ENCODE data around the gene CPT2.

The CPT2 gene

DNA sequence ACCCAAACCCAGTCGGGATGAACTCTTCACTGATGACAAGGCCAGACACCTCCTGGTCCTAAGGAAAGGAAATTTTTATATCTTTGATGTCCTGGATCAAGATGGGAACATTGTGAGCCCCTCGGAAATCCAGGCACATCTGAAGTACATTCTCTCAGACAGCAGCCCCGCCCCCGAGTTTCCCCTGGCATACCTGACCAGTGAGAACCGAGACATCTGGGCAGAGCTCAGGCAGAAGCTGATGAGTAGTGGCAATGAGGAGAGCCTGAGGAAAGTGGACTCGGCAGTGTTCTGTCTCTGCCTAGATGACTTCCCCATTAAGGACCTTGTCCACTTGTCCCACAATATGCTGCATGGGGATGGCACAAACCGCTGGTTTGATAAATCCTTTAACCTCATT, 13.7 kb downstream of the CPT2 start:
- in situ Hi-C loops (cut with HindIII; ENCODE audit: low sequenced_read_pairs): no loop called here

- in situ Hi-C loops (cut with HindIII; ENCODE audit: low sequenced_read_pairs): no loop called here
These were observed 14.3 kb downstream of the CPT2 start for GRCh38 chr1:53210954-53211353.

- in situ Hi-C loops (cut with HindIII; ENCODE audit: low sequenced_read_pairs): no loop called here
These were observed 17.8 kb downstream of the CPT2 start for GRCh38 chr1:53214376-53214940.

DNA sequence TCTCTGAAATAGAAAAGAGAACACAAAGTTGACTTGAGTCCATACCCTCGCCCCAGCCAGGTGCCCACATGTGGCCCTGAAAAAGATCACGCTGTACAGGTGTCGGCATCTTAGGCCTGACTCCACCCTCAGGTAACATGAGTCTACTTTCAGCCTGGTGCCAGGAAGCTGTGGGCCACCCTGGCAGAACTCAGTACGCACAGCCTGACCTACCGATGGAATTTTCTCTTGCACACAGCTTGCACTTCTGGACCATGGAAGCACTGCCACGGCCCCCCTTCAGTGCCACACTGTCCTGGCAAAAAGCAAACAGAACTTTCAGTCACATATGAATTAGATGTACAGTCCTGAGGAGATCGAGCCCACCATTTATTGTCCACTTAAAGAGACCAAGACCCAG, 21.6 kb downstream of the CPT2 start:
- in situ Hi-C loops (cut with HindIII; ENCODE audit: low sequenced_read_pairs): no loop called here

GRCh38 chr1:53219711-53220110, 23.1 kb downstream of the CPT2 start:
- in situ Hi-C loops (cut with HindIII; ENCODE audit: low sequenced_read_pairs): no loop called here

DNA sequence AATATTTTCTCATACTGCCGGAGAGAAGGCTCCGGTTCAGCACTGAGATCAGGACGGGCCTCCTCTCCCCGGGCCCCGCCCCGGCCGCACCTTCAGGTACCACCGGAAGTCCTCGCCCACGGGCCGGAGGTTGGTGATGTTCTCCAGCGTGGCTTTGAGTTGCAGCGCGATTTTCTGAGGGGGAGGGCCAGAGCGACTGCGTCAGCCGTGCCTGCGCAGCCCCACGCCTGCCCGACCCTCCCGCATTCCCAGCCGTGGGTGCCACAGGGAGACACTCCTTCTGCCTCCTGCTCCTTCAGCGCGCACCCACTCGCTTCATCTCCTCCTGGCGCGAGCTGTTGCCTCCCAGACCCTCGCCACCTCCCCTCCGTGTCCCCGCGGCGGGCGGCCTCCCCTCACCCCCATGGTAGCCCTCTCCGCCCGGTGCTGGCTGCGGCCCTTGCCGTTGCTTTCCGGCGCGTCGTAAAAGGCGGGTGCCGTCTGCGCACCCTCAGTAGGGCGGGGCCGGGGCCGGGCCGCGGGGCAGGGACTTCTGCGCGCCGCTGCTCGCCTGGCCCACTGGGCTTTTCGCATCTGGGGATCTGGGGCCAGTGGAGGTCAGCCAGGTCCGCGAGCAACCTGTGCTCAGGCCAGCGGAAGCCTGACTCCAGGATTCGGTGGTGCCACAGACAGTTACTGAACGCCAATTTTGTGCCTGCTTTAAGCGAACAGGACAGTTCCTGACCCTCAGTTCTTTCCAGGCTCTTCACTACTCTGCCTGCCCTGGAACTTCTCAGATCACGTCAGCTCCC, 23.7 kb downstream of the CPT2 start, which contains the start of gene CZIB:
Gene CZIB, minus strand, starts transcription at position 464 of the 791 bp plus-strand sequence. Its CDS starts 59 bp downstream, at position 405.
- in situ Hi-C loops (cut with HindIII; ENCODE audit: low sequenced_read_pairs): no loop called here

- in situ Hi-C loops (cut with HindIII; ENCODE audit: low sequenced_read_pairs): no loop called here
These were observed 24.3 kb downstream of the CPT2 start for GRCh38 chr1:53220962-53221286.

GRCh38 chr1:53237638-53238037, 41.0 kb downstream of the CPT2 start:
- in situ Hi-C loops (cut with HindIII; ENCODE audit: low sequenced_read_pairs): no loop called here

GRCh38 chr1:53238197-53239155, 41.9 kb downstream of the CPT2 start, which contains the start of gene MAGOH:
MAGOH (minus strand) TSS chr1:53238518; CDS start chr1:53238448, 70 bp downstream.
- in situ Hi-C loops (cut with HindIII; ENCODE audit: low sequenced_read_pairs): no loop called here

DNA sequence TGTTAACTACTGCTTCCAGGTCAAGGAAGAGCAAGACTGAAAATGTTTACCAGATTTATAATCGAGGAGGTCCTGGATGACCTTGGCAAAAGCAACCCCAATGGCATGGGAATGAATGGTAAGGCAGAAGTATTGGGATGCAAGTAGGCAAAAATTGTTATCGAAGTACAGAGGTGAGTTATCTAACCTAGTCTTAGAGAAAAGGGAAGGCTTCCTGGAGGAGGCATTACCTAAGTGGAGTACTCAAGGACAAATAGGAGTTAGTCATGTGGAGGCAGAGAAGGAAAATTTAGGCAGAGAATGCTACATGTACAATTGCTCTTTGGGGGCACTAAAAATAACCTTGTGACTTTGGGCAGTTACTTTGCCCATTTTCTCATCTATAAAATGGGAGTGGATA, 45.2 kb downstream of the CPT2 start:
- in situ Hi-C loops (cut with HindIII; ENCODE audit: low sequenced_read_pairs): no loop called here

DNA sequence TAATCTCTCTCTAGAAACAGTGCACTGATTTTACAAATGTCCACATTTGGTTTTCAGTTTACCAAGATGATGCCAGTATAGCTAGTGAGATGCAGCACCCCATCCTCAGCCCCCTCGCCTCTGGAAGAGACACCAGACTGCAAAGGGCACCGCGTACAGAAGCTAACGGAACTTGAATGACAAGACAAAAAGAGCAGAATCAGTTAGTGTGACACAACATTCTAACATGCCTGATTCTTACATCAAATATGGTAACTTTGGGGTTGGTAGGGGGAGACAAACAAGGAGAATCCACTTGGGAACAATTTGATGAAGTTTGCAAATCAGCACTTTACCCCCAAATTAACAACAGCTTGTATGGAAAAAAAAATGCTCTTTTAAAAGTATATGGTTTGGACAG, 45.8 kb downstream of the CPT2 start:
- in situ Hi-C loops (cut with HindIII; ENCODE audit: low sequenced_read_pairs): no loop called here

- in situ Hi-C loops (cut with HindIII; ENCODE audit: low sequenced_read_pairs): no loop called here
These were observed 47.5 kb downstream of the CPT2 start for GRCh38 chr1:53244141-53244540.

GRCh38 chr1:53246261-53247134, 49.9 kb downstream of the CPT2 start:
- in situ Hi-C loops (cut with HindIII; ENCODE audit: low sequenced_read_pairs): no loop called here

DNA sequence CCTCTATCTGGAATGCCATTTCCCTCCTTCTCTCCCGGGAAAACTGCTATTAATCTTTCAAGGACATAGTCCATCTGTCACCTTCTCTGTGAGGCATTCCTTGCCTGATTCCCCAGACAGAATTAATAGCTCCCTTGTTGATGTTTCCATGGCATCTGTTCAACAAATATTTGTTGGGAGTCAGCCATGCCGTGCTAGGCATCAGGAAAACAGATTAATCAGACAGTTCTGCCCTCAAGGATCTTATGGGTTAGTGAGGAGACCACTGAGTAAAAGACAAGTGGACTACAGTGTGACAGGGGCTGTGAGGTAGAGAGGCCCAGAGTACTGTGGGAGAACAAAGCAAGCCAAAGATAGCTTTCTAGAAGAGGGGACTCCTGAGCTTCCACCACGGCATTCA, 53.1 kb downstream of the CPT2 start:
- in situ Hi-C loops (cut with HindIII; ENCODE audit: low sequenced_read_pairs): no loop called here

DNA sequence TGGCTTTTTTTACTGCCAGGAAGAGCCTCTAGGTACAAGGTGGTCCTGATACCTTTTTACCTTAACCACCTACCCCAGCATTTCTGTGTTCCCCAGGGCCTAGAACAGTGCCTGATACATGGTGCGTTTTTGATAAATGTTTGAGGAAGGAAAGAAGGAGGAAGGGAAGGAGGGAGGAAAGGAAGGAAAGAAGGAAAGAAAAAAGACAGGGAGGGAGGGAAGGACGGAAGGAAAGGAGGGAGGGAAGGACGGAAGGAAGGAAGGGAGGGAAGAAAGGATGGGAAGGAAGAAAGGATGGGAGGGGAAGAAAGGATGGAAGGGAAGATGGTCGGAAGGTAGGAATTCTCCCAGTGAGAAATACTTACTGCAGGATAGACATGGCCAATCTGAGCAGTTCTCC, 53.7 kb downstream of the CPT2 start:
- in situ Hi-C loops (cut with HindIII; ENCODE audit: low sequenced_read_pairs): no loop called here

DNA sequence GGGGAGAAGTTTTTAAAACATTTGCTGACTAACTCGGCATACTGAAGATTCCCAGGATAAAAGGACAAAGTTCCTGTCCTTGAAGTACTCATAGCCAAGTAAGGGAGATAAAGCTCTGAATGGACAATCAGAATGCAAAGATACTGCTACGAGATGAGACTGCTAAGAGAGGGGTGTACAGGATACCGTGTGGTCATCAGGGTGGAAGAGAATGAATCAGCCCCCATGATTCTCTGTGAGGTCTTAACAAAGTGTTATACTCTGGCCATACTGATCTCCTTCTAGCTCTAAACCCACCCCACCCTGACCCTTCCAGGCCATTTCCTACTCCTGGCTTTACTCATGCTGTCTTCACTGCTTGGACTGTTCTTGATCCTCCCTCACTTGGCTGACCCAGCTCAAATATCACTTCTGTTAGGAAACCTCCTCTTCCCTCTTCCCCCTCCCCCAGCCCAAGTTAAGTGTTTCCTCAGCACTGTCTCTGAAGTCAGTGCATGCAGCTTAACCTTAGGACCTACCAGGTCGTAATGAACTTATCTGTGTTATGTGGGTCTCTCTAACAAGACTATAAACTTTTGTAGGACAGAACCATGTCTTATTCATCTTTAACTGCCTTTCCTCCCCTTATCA, 57.5 kb downstream of the CPT2 start:
- in situ Hi-C loops (cut with HindIII; ENCODE audit: low sequenced_read_pairs): no loop called here

DNA sequence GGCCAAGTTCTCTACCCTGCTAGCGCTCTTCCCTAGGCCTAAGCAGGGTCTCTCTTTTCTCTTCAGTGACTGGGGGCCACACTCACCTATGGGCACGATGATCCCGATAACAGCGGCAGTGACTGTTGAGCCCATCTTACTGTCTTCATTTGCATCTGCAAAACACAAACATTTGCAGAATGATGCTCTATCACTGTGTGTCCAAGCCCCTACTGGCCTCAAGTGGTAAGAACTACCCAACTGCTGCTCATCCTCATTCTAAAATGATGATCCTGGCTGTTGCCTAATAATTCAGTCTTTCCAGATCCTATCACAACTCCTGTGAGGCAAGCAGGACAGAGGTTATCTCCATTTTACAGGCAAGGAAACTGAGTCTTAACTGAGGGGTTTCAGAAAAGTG, 58.4 kb downstream of the CPT2 start:
- in situ Hi-C loops (cut with HindIII; ENCODE audit: low sequenced_read_pairs): no loop called here

DNA sequence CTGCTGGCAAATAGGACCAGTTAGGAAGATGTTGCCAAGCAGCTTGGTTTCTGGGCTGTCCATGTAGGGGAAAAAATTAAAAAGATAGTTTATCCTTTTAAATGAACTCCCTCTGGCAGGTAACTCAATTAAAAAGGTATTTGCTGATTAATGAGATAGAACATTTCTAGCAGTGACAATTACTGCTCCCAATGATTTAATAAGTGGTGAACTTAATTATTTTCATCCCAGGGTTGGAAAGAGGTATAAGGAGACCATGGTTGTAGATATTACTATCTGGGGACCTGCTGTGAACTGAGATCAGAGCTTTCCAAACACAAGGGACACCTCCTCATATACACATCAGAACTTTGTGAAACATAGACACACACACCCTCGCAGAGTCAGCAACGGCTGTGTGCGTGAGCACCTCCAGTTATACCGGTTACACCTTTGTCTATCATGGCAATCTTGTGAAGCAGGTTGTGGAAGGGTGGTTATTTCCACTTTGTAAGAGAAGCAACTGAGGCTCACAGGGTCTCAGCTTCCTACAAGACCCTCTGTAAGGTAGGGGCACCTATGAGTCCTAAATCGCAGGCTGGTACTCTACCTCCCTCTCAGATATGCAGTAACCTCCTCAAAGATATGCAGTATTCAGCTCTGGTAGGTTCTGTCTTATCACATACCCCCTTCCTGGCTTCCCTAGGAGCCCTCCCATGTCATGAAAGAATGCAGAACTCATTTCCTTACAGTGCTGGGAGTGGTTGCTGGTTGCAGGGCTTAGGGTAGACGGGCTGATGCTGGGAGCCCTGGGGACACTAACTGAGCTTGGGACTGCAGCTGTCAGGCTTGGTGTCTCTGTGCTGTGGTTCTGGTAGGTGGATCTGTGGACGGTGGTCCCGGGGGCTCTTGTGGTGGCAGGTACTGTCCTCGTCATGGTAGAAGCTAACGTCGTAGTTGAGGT, 60.2 kb downstream of the CPT2 start:
- in situ Hi-C loops (cut with HindIII; ENCODE audit: low sequenced_read_pairs): no loop called here

- in situ Hi-C loops (cut with HindIII; ENCODE audit: low sequenced_read_pairs): no loop called here
These were observed 60.9 kb downstream of the CPT2 start for GRCh38 chr1:53257454-53258081.

All from endothelial cell of hepatic sinusoid (primary cell).